GM18951 (cell line): ENCODE measurements around the gene RASA2.

Experiments used
- POLR2A ChIP-seq: IDR thresholded peaks from 4 replicates; pipeline ENCODE4 v1.6.1; 2011; ENCODE audit warnings: mild to moderate bottlenecking; ENCODE audit not compliant: insufficient read length, insufficient read depth; ENCODE audit errors: extremely low read depth
- in situ Hi-C: fragments of 300-500 bp; cut with MboI; formaldehyde crosslinking; loops from one replicate; pipeline ENCODE4 v1.12.0; 2022; ENCODE audit warnings: low sequenced_read_pairs, mixed read lengths, inconsistent platforms; ENCODE audit not compliant: unreplicated experiment

Gene RASA2

DNA sequence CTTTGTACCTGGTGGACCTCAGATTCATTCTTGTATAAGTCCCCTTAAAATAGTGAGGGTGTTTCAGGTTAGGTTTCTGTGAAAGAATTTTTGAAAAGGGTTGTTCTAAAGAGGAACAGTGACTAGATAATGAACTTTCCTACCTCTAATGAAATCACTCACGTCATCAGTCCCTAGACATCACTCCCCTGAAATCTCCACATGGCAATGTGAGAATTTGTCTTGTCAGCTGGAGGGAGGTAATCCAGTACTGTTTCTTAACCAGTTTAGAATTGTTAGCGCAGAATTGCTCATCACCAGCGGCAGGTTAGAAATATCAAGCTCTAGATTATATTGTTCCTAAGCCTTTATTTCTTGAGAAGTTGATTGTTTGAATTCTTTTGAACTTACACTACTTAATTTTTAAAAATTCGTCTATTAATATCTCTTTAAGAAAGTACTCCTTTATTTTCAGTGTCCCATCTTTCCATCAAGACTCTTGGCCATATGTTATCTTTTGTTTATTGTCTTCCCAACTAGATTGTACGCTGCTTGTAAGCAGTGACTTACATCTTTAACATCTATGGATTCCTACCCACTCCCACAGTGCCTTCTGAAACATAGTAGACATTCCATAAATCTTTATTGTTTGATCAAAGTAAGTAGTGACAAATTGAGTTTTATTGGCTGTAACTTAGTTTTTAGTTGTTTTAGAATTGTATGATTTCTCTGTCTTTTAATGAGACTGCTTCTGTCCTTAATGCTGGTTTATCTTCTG lies 52.8 kb downstream of the RASA2 start:
- no peak for TF ChIP-seq POLR2A
- in situ Hi-C loops, result loop anchor here (10.0 kb wide), 1 partner anchor 65 kb away; no protein-coding TSS in a partner anchor

GRCh38 chr3:141540531-141540930 lies 53.7 kb downstream of the RASA2 start:
- TF ChIP-seq POLR2A, result no peak
- in situ Hi-C loops, result loop anchor here (10.0 kb wide), 1 partner anchor 66 kb away; no protein-coding TSS in a partner anchor

- in situ Hi-C loops, result loop anchor here (10.0 kb wide), 1 partner anchor 68 kb away; no protein-coding TSS in a partner anchor
These were observed 55.6 kb downstream of the RASA2 start for GRCh38 chr3:141542202-141542969.

DNA sequence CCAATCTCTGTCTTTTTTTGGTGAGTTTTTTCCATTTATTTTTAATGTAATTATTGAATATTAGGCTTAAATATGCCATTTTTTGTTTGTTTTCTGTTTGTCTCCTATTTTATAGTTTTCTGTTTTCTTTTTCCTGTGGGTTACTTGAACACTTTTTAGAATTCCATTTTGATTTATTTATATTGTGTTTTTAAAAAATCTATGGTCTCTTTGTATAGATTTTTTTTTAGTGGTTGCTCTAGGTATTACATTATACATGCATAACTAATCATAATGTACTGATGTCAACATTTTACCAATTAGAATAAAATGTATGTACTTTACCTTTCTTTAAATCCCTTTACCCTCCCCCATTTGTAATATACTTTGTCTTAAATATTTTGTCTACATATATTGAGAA lies 56.2 kb downstream of the RASA2 start:
- TF ChIP-seq POLR2A, result no peak
- in situ Hi-C loops, result loop anchor here (10.0 kb wide), 1 partner anchor 68 kb away; no protein-coding TSS in a partner anchor

More at GRCh38 chr3:141542202-141542969, 55.6 kb downstream of the RASA2 start:
- no peak for TF ChIP-seq POLR2A

DNA sequence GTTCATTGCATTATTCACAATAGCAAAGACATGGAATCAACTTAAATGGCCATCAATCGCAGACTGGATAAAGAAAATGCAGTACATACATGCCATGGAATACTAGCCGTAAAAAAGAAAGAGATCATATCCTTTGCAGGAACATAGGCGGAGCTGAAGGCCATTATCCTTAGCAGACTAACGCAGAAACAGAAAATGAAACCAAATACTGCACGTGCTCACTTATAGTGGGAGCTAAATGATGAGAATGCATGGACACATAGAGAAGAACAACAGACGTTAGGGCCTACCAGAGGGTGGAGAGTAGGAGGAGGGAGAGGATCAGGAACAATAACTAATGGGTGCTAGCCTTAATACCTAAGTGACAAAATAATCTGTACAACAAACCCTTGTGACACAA lies 57.9 kb downstream of the RASA2 start:
- no peak for TF ChIP-seq POLR2A
- in situ Hi-C loops, result loop anchor here (10.0 kb wide), 1 partner anchor 70 kb away; no protein-coding TSS in a partner anchor

DNA sequence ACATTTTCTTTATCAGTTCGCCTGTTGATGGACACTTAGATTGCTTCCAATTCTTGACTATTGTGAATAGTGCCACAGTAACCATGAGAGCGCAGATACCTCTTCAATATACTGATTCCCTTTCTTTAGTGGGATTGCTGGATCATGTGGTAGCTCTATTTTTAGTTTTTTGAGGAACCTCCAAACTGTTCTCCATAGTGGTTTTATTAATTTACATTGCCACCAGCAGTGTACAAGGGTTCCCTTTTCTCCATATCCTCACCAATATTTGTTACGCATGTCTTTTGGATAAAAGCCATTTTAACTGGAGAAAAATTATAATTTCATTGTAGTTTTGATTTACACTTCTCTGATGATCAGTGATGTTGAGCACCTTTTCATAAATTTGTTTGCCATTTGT lies 59.3 kb downstream of the RASA2 start:
- no peak for TF ChIP-seq POLR2A
- in situ Hi-C loops, result loop anchor here (10.0 kb wide), 1 partner anchor 71 kb away; no protein-coding TSS in a partner anchor

GRCh38 chr3:141546586-141546985 lies 59.8 kb downstream of the RASA2 start:
- in situ Hi-C loops, result loop anchor here (10.0 kb wide), 1 partner anchor 72 kb away; no protein-coding TSS in a partner anchor
- no peak for TF ChIP-seq POLR2A

DNA sequence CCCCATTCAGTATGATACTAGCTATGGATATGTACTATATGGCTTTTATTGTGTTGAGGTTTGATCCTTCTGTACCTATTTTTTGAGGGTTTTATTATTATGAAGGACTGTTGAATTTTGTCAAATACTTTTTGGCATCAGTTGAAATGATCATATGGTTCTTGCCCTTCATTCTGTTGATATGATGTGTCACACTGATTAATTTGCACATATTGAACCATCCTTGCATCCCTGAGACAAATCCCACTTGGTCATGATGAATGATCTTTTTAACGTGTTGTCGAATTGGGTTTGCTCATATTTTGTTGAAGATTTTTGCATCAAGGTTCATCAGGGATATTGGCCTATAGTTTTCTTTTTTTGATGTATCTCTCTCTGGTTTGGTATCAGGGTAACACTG lies 61.0 kb downstream of the RASA2 start:
- in situ Hi-C loops, result loop anchor here (10.0 kb wide), 1 partner anchor 73 kb away; no protein-coding TSS in a partner anchor
- TF ChIP-seq POLR2A, result no peak

DNA sequence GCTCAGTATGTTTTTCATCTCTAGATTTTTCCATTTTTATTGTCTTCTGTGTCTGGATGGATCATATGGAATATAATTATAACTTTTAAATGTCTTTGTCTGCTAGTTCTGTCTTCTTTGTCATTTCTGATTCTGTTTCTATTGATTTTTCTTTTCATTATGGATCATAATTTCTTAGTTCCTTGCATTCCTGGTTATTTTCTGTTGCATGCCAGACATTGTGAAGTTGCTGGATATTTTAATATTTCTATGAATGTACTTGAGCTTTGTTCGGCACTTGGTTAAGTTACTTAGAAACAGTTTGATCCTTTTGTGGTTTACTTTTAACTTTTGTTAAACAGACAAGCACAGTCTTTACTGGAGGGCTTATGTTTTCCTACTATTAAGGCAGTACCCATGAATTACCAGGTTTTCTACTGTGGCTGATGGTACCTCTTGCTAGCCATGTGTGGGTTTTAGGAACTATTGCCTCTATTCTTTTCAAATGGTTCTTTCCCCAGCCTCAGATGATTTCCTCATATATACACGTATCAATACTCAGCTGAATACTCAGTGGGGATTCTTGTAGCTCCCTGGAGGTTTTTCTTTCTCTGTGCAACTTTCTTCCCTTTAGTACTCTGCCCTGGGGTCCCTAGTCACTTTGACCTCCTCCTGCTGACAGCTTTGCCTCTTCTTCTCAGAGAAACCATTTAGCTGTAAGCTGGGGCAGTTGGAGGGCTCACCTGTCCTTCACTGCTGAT lies 64.3 kb downstream of the RASA2 start:
- in situ Hi-C loops, result no loop called here

DNA sequence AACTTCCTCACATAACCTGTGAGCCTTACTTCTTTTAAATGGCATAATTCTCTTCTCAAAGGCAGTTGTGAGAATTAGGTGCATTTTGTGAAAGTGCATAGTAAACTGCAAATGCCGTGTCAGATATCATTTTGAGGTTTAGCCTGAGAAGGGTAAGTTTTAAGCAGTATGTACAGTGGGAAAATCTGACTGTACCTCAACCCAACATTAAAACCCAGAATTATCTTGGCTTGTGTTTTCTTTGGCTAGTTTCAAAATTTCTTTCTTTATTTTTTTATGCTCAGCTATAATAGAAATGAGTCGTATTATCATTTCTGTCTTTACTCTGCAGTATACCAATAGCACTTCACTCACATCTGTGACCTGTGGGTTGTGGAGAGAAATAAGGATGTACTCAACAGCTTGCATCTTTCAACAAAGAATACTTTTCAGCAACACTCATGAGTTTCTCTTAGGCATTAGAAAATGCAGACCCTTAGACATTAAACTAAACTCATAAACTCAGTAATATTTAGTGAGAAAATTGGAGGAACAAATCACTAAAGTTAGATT lies 65.7 kb downstream of the RASA2 start:
- no peak for TF ChIP-seq POLR2A
- in situ Hi-C loops, result no loop called here

More for the DNA sequence above, 64.3 kb downstream of the RASA2 start:
- no peak for TF ChIP-seq POLR2A

- in situ Hi-C loops, result no loop called here
- no peak for TF ChIP-seq POLR2A
These were observed 66.2 kb downstream of the RASA2 start for GRCh38 chr3:141553055-141553454.

GRCh38 chr3:141556034-141556433 lies 69.2 kb downstream of the RASA2 start:
- in situ Hi-C loops, result loop anchor here (5.0 kb wide), 1 partner anchor 99 kb away; no protein-coding TSS in a partner anchor
- no peak for TF ChIP-seq POLR2A
